Astrocyte (in vitro differentiated cells and primary cell): ENCODE measurements around the gene AMOTL1. TPM values are rescaled to one million over a fixed set of nuclear protein-coding genes. Genes with fewer than 3 reads are reported as not detected.

Source experiments
- DNase-seq: peaks from one replicate; pipeline ENCODE4 v3.0.0-alpha.2; 2010; ENCODE audit warnings: low read depth
- FAIRE-seq: peaks from 2 replicates; lab custom pipeline; 2011; peaks lifted over from hg19 to GRCh38; lab: Jason Lieb, UNC
- H2AFZ ChIP-seq: 2 replicates; pipeline ENCODE4 v1.6.0; 2012; ENCODE audit warnings: low read depth, low read length, inconsistent platforms
- H3K27ac ChIP-seq: 2 replicates; pipeline ENCODE4 v1.5.1; 2011; ENCODE audit warnings: low read depth, low read length, inconsistent platforms
- H3K27me3 ChIP-seq: 2 replicates; pipeline ENCODE4 v1.6.0; 2011; ENCODE audit warnings: low read length, inconsistent platforms; ENCODE audit not compliant: insufficient read depth
- H3K36me3 ChIP-seq: 2 replicates; pipeline ENCODE4 v1.5.1; 2011; ENCODE audit warnings: low read length, inconsistent platforms; ENCODE audit not compliant: insufficient read depth
- H3K4me1 ChIP-seq: 2 replicates; pipeline ENCODE4 v1.5.1; 2011; ENCODE audit warnings: low read length, inconsistent platforms; ENCODE audit not compliant: insufficient read depth
- H3K4me2 ChIP-seq: 2 replicates; pipeline ENCODE4 v1.6.0; 2012; ENCODE audit warnings: low read length, inconsistent platforms
- H3K4me3 ChIP-seq: 2 replicates; pipeline ENCODE4 v1.5.1; 2011; ENCODE audit warnings: low read depth, mild to moderate bottlenecking, low read length, inconsistent platforms; ENCODE audit not compliant: insufficient read depth
- H3K79me2 ChIP-seq: 2 replicates; pipeline ENCODE4 v1.6.0; 2012; ENCODE audit warnings: mild to moderate bottlenecking, low read length, inconsistent platforms; ENCODE audit not compliant: insufficient read depth
- H3K9ac ChIP-seq: 2 replicates; pipeline ENCODE4 v1.6.0; 2012; ENCODE audit warnings: mild to moderate bottlenecking, low read length, inconsistent platforms
- H3K9me3 ChIP-seq: 2 replicates; pipeline ENCODE4 v1.5.1; 2012; ENCODE audit warnings: low read depth, mild to moderate bottlenecking, low read length, inconsistent platforms; ENCODE audit not compliant: insufficient read depth
- H4K20me1 ChIP-seq: 2 replicates; pipeline ENCODE4 v1.6.0; 2012; ENCODE audit warnings: low read length, inconsistent platforms; ENCODE audit not compliant: insufficient read depth
- H3K27ac Mint-ChIP-seq: one replicate; pipeline ENCODE4 v1.8.0; 2021; ENCODE audit warnings: mild to moderate bottlenecking, mixed read lengths; ENCODE audit not compliant: unreplicated experiment
- H3K27me3 Mint-ChIP-seq: one replicate; pipeline ENCODE4 v1.8.0; 2021; ENCODE audit warnings: low read depth, mixed read lengths; ENCODE audit not compliant: unreplicated experiment
- H3K36me3 Mint-ChIP-seq: one replicate; pipeline ENCODE4 v1.8.0; 2021; ENCODE audit warnings: low read depth, mixed read lengths; ENCODE audit not compliant: unreplicated experiment
- H3K4me1 Mint-ChIP-seq: one replicate; pipeline ENCODE4 v1.8.0; 2021; ENCODE audit warnings: low read depth, mixed read lengths; ENCODE audit not compliant: unreplicated experiment
- H3K4me3 Mint-ChIP-seq: one replicate; pipeline ENCODE4 v1.8.0; 2021; ENCODE audit warnings: mild to moderate bottlenecking, moderate library complexity, mixed read lengths; ENCODE audit not compliant: unreplicated experiment
- H3K9me3 Mint-ChIP-seq: one replicate; pipeline ENCODE4 v1.8.0; 2021; ENCODE audit warnings: mild to moderate bottlenecking, mixed read lengths; ENCODE audit not compliant: unreplicated experiment
- CTCF ChIP-seq: IDR thresholded peaks from 2 replicates; pipeline ENCODE4 v1.5.1; 2011; ENCODE audit warnings: low read depth, mild to moderate bottlenecking, inconsistent platforms, low read length, moderate library complexity; ENCODE audit not compliant: insufficient read depth
- EZH2 ChIP-seq: IDR thresholded peaks from 2 replicates; pipeline ENCODE4 v1.6.1; 2012; ENCODE audit warnings: mild to moderate bottlenecking, low read length, inconsistent platforms; ENCODE audit not compliant: insufficient read depth
- total RNA-seq: library from RNA; stranded (reverse); gene quantifications from 2 replicates; pipeline ENCODE4 v1.2.1, GENCODE V29; 2021

AMOTL1 gene
- total RNA-seq, 1 donor from 2014 or later = 47.8 TPM

GRCh38 chr11:94755494-94755893, 12.7 kb upstream of the AMOTL1 start:
- peaks cover 3% of the 10 kb centered on the region for H3K4me1 Mint-ChIP-seq
- DNase-seq = no peak
- H3K4me2 ChIP-seq = no peak overlapping the region
- H3K9me3 ChIP-seq = no peaks in the 10 kb centered on the region
- H3K27ac ChIP-seq = no peak overlapping the region
- H3K4me1 ChIP-seq = no peaks in the 10 kb centered on the region
- no peaks in the 10 kb centered on the region for H3K27me3 ChIP-seq
- no peak overlapping the region for H2AFZ ChIP-seq
- H3K27ac Mint-ChIP-seq = no peak overlapping the region
- H4K20me1 ChIP-seq = no peaks in the 10 kb centered on the region
- H3K4me3 ChIP-seq = no peak overlapping the region
- H3K36me3 Mint-ChIP-seq = no peaks in the 10 kb centered on the region
- no peak overlapping the region for H3K9ac ChIP-seq
- no peaks in the 10 kb centered on the region for H3K27me3 Mint-ChIP-seq
- no peak for TF ChIP-seq CTCF
- no peak for TF ChIP-seq EZH2
- no peaks in the 10 kb centered on the region for H3K36me3 ChIP-seq
- no peaks in the 10 kb centered on the region for H3K9me3 Mint-ChIP-seq
- H3K4me3 Mint-ChIP-seq = no peak overlapping the region
- no peaks in the 10 kb centered on the region for H3K79me2 ChIP-seq
- FAIRE-seq = no peak

GRCh38 chr11:94757037-94757735, 11.0 kb upstream of the AMOTL1 start:
- Histone ChIP-seq H3K27me3 (no peaks in the 10 kb centered on the region), H4K20me1 (no peaks in the 10 kb centered on the region), H3K9me3 (no peaks in the 10 kb centered on the region), H3K9ac (no peak overlapping the region), H3K4me2 (no peak overlapping the region), H3K36me3 (no peaks in the 10 kb centered on the region), H3K4me3 (no peak overlapping the region), H3K4me1 (no peaks in the 10 kb centered on the region), H3K79me2 (no peaks in the 10 kb centered on the region), H3K27ac (no peak overlapping the region), H2AFZ (no peak overlapping the region)
- no peak overlapping the region for H3K27ac Mint-ChIP-seq
- no peaks in the 10 kb centered on the region for H3K4me1 Mint-ChIP-seq
- TF ChIP-seq CTCF (no peak), EZH2 (no peak)
- no peaks in the 10 kb centered on the region for H3K9me3 Mint-ChIP-seq
- H3K36me3 Mint-ChIP-seq = no peaks in the 10 kb centered on the region
- DNase-seq (no peak), FAIRE-seq (no peak)
- H3K4me3 Mint-ChIP-seq = no peak overlapping the region
- H3K27me3 Mint-ChIP-seq = no peaks in the 10 kb centered on the region

- no peaks in the 10 kb centered on the region for H3K9me3 ChIP-seq
- no peak for TF ChIP-seq EZH2
- TF ChIP-seq CTCF = no peak
- H3K9ac ChIP-seq = no peak overlapping the region
- no peaks in the 10 kb centered on the region for H4K20me1 ChIP-seq
- H3K79me2 ChIP-seq = no peaks in the 10 kb centered on the region
- no peaks in the 10 kb centered on the region for H3K36me3 Mint-ChIP-seq
- no peaks in the 10 kb centered on the region for H3K4me1 ChIP-seq
- no peaks in the 10 kb centered on the region for H3K27me3 ChIP-seq
- FAIRE-seq = no peak
- no peak overlapping the region for H3K27ac ChIP-seq
- no peaks in the 10 kb centered on the region for H3K36me3 ChIP-seq
- no peaks in the 10 kb centered on the region for H3K9me3 Mint-ChIP-seq
- no peak overlapping the region for H3K4me3 ChIP-seq
- H3K27ac Mint-ChIP-seq = no peak overlapping the region
- H3K4me2 ChIP-seq = no peak overlapping the region
- no peaks in the 10 kb centered on the region for H3K4me1 Mint-ChIP-seq
- H3K4me3 Mint-ChIP-seq = no peak overlapping the region
- no peak for DNase-seq
- H2AFZ ChIP-seq = no peak overlapping the region
- H3K27me3 Mint-ChIP-seq = no peaks in the 10 kb centered on the region
Measured at GRCh38 chr11:94758666-94759065, 9.5 kb upstream of the AMOTL1 start.
